ENCODE measurements around the gene MCUR1. TPM values are rescaled to one million over a fixed set of nuclear protein-coding genes. Genes with fewer than 3 reads are reported as not detected.

Gene MCUR1
- total RNA-seq, 2 donors from 2014 or later, result 33.8 to 38.6 TPM

DNA sequence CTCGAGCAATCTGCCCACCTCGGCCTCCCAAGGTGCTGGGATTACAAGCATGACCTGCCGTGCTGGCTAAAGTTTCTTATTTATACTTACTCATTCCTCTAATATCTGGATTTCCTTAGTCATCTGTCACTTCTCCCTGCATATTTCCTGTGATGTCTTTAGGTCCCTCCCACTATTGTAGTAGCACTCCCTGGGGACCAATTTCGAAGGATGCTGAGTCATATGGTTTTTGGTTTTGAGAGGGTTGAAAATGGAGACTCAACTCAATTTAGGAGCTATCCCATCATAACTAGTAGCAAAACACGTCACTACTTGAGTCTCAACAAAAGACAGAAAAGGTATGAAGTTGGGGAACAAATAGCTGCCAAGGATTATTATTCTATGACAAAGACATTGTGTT is 20.2 kb downstream of the MCUR1 start:
- no peak overlapping the region for H3K4me3 ChIP-seq (ENCODE audit: low read length)
- DNase-seq, result no peak
- no peaks in the 10 kb centered on the region for H3K4me1 ChIP-seq (ENCODE audit: control insufficient read depth, insufficient read depth, low read length)
- Mint-ChIP-seq H3K9me3 (no peaks in the 10 kb centered on the region), H3K4me1 (no peaks in the 10 kb centered on the region), H3K36me3 (ENCODE audit: low read depth) (peaks cover 62% of the 10 kb centered on the region), H3K27ac (no peak overlapping the region), H3K27me3 (ENCODE audit: insufficient read depth) (no peaks in the 10 kb centered on the region), H3K4me3 (no peak overlapping the region)
- no peak overlapping the region for H3K27ac ChIP-seq (ENCODE audit: low read depth, low read length)
- H3K36me3 ChIP-seq (ENCODE audit: control insufficient read depth, insufficient read depth, low read length), result peaks cover 70% of the 10 kb centered on the region
- no peaks in the 10 kb centered on the region for H3K9me3 ChIP-seq (ENCODE audit: control insufficient read depth, low read length)
- H3K9ac ChIP-seq (ENCODE audit: extremely low read depth, low read length, poor library complexity, severe bottlenecking), result no peak overlapping the region
- no peaks in the 10 kb centered on the region for H3K27me3 ChIP-seq (ENCODE audit: control insufficient read depth, insufficient read depth, low read length, poor library complexity, severe bottlenecking)
- 93 to 95% methylated on average over 4 to 5 of the region's 5 CpGs for WGBS, 2 experiments (ENCODE audit: insufficient coverage in 1 of 2, insufficient read length in 1 of 2)
- TF ChIP-seq, protein P1, sequence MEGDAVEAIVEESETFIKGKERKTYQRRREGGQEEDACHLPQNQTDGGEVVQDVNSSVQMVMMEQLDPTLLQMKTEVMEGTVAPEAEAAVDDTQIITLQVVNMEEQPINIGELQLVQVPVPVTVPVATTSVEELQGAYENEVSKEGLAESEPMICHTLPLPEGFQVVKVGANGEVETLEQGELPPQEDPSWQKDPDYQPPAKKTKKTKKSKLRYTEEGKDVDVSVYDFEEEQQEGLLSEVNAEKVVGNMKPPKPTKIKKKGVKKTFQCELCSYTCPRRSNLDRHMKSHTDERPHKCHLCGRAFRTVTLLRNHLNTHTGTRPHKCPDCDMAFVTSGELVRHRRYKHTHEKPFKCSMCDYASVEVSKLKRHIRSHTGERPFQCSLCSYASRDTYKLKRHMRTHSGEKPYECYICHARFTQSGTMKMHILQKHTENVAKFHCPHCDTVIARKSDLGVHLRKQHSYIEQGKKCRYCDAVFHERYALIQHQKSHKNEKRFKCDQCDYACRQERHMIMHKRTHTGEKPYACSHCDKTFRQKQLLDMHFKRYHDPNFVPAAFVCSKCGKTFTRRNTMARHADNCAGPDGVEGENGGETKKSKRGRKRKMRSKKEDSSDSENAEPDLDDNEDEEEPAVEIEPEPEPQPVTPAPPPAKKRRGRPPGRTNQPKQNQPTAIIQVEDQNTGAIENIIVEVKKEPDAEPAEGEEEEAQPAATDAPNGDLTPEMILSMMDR (conservative IDR thresholded peaks at IDR 0.05), result no peak

DNA sequence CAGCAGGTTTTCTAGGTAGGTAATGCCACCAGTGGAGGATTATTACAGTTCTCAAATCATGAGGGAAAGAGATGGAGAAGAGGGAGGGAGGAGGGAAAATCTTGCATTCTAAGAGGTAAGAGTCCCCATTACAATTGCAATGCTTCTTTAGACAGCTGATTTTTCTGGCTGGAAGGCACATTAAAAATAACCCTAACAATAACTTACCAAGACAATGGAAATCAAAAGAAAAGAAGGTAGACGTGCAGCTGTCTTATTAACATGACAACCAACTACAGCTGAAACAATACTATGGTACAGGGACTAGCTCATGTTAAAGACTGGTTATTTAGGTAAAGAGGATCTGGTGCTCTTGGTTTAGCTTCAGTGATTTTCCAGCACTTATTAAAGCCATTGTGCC is 24.6 kb downstream of the MCUR1 start:
- peaks cover 68% of the 10 kb centered on the region for H3K36me3 ChIP-seq (ENCODE audit: control insufficient read depth, insufficient read depth, low read length)
- TF ChIP-seq, protein P1 (conservative IDR thresholded peaks at IDR 0.05), result no peak
- peaks cover 57% of the 10 kb centered on the region for H3K36me3 Mint-ChIP-seq (ENCODE audit: low read depth)
- H3K9me3 ChIP-seq (ENCODE audit: control insufficient read depth, low read length), result no peaks in the 10 kb centered on the region
- H3K9me3 Mint-ChIP-seq, result no peaks in the 10 kb centered on the region
- 80% methylated on average over 1 of the region's 1 CpG; no CpG with 5 or more reads in 1 of the 2 experiments for WGBS, 2 experiments (ENCODE audit: insufficient coverage in 1 of 2, insufficient read length in 1 of 2)
- H3K4me1 Mint-ChIP-seq, result no peaks in the 10 kb centered on the region
- no peak overlapping the region for H3K9ac ChIP-seq (ENCODE audit: extremely low read depth, low read length, poor library complexity, severe bottlenecking)
- no peak overlapping the region for H3K27ac ChIP-seq (ENCODE audit: low read depth, low read length)
- no peak overlapping the region for H3K27ac Mint-ChIP-seq
- H3K27me3 ChIP-seq (ENCODE audit: control insufficient read depth, insufficient read depth, low read length, poor library complexity, severe bottlenecking), result no peaks in the 10 kb centered on the region
- no peaks in the 10 kb centered on the region for H3K4me1 ChIP-seq (ENCODE audit: control insufficient read depth, insufficient read depth, low read length)
- no peak overlapping the region for H3K4me3 ChIP-seq (ENCODE audit: low read length)
- DNase-seq, result no peak
- no peak overlapping the region for H3K4me3 Mint-ChIP-seq
- no peaks in the 10 kb centered on the region for H3K27me3 Mint-ChIP-seq (ENCODE audit: insufficient read depth)

GRCh38 chr6:13788820-13789219 is 25.5 kb downstream of the MCUR1 start:
- Histone ChIP-seq H3K9ac (ENCODE audit: extremely low read depth, low read length, poor library complexity, severe bottlenecking) (no peak overlapping the region), H3K36me3 (ENCODE audit: control insufficient read depth, insufficient read depth, low read length) (peaks cover 63% of the 10 kb centered on the region), H3K9me3 (ENCODE audit: control insufficient read depth, low read length) (no peaks in the 10 kb centered on the region), H3K27me3 (ENCODE audit: control insufficient read depth, insufficient read depth, low read length, poor library complexity, severe bottlenecking) (no peaks in the 10 kb centered on the region), H3K27ac (ENCODE audit: low read depth, low read length) (no peak overlapping the region), H3K4me1 (ENCODE audit: control insufficient read depth, insufficient read depth, low read length) (no peaks in the 10 kb centered on the region), H3K4me3 (ENCODE audit: low read length) (no peak overlapping the region)
- WGBS, 2 experiments (ENCODE audit: insufficient coverage in 1 of 2, insufficient read length in 1 of 2), result 92 to 94% methylated on average over 6 of the region's 6 CpGs
- Mint-ChIP-seq H3K4me3 (no peak overlapping the region), H3K4me1 (no peaks in the 10 kb centered on the region), H3K27ac (no peak overlapping the region), H3K27me3 (ENCODE audit: insufficient read depth) (no peaks in the 10 kb centered on the region), H3K9me3 (no peaks in the 10 kb centered on the region), H3K36me3 (ENCODE audit: low read depth) (peaks cover 50% of the 10 kb centered on the region)
- TF ChIP-seq, protein P1 (conservative IDR thresholded peaks at IDR 0.05), result no peak
- no peak for DNase-seq

Data from endodermal cell (in vitro differentiated cells).